HepG2 (cell line): ENCODE data around the gene KAT7. TPM values are rescaled to one million over a fixed set of nuclear protein-coding genes. Genes with fewer than 3 reads are reported as not detected.

Source experiments
- FOXP1 ChIP-seq, 2 experiments: fragments of 450-650 bp in 1 of 2; IDR thresholded peaks; 2 replicates each; pipeline ENCODE4 v1.6.1; 2017 to 2018; ENCODE audit warnings: antibody characterized with exemption in 1 of 2
- HOXA3 ChIP-seq: sonication (generic); formaldehyde crosslinking; IDR thresholded peaks from 2 replicates; pipeline ENCODE4 v1.5.0; 2020; ENCODE audit warnings: missing genetic modification reagents
- IRF2 ChIP-seq: IDR thresholded peaks from 2 replicates; pipeline ENCODE4 v1.6.1; 2018; ENCODE audit warnings: missing genetic modification reagents, missing compliant biosample characterization
- MAZ ChIP-seq, 2 experiments: sonication (generic) in 1 of 2; formaldehyde crosslinking in 1 of 2; IDR thresholded peaks; 2 replicates each; pipeline versions ENCODE4 v1.5.0 to v1.6.1; 2012 to 2020; ENCODE audit warnings: low read depth in 2 of 2, mild to moderate bottlenecking in 2 of 2, borderline replicate concordance in 1 of 2, improper control_type of control experiment in 1 of 2, low read length in 1 of 2, missing genetic modification reagents in 1 of 2, moderate library complexity in 1 of 2
- MTA1 ChIP-seq: sonication (generic); formaldehyde crosslinking; IDR thresholded peaks from 2 replicates; pipeline ENCODE4 v1.4.0; 2020; ENCODE audit warnings: missing genetic modification reagents, mild to moderate bottlenecking, borderline replicate concordance
- NONO ChIP-seq, 2 experiments: fragments of 450-650 bp in 1 of 2; sonication (generic) in 1 of 2; formaldehyde crosslinking in 1 of 2; IDR thresholded peaks in 1 of 2; conservative IDR thresholded peaks in 1 of 2; 2 replicates each; pipeline versions ENCODE4 v1.6.1 to v1.8.0; 2017 to 2022; ENCODE audit warnings: mild to moderate bottlenecking in 1 of 2, missing genetic modification reagents in 1 of 2, moderate library complexity in 1 of 2
- REL ChIP-seq: sonication (generic); formaldehyde crosslinking; conservative IDR thresholded peaks from 2 replicates; pipeline ENCODE4 v1.8.0; 2022; ENCODE audit warnings: mild to moderate bottlenecking, missing genetic modification reagents, moderate library complexity
- RXRA ChIP-seq: sonication (generic); formaldehyde crosslinking; IDR thresholded peaks from 2 replicates; pipeline ENCODE4 v1.5.1; 2020; ENCODE audit warnings: missing genetic modification reagents
- ZBTB20 ChIP-seq: sonication (generic); formaldehyde crosslinking; IDR thresholded peaks from 2 replicates; pipeline ENCODE4 v1.8.1; 2023; ENCODE audit warnings: missing genetic modification reagents, low read depth, mild to moderate bottlenecking, borderline replicate concordance
- ZNF891 ChIP-seq: sonication (generic); formaldehyde crosslinking; IDR thresholded peaks from 2 replicates; pipeline ENCODE4 v1.5.0; 2020; ENCODE audit warnings: mild to moderate bottlenecking, missing genetic modification reagents
- polyA plus RNA-seq, 8 experiments: library from polyadenylated mRNA; depleted of rRNA in 3 of 8; stranded (reverse) in 7 of 8; unstranded in 1 of 8; fragments of >200 nt; fragmentation: Illumina TruSeq in 4 of 8; extraction: Trizol in 4 of 8; gene quantifications; 2 replicates each; pipeline versions ENCODE4 v1.2.1 to v1.2.3, GENCODE V29; 2011 to 2016; ENCODE audit warnings: low read depth in 4 of 8, missing spikeins in 1 of 8, mixed read lengths in 1 of 8; ENCODE audit not compliant: insufficient read depth in 1 of 8
- total RNA-seq, 5 experiments: library from RNA; depleted of rRNA; stranded (reverse); fragments of >200 nt; fragmentation: Illumina TruSeq; extraction: Trizol; gene quantifications; 2 replicates each; pipeline ENCODE4 v1.2.3, GENCODE V29; 2016; ENCODE audit warnings: low read depth in 1 of 5
- TF ChIP-seq, protein P1 (sequence below): sonication (generic); formaldehyde crosslinking; IDR thresholded peaks from 2 replicates; pipeline ENCODE4 v1.4.0; 2020; ENCODE audit warnings: missing genetic modification reagents, mild to moderate bottlenecking, borderline replicate concordance
- TF ChIP-seq, protein P2 (sequence below): sonication (generic); formaldehyde crosslinking; IDR thresholded peaks from 2 replicates; pipeline ENCODE4 v1.5.1; 2020; ENCODE audit warnings: mild to moderate bottlenecking, missing genetic modification reagents, moderate library complexity
- TF ChIP-seq, protein P3 (sequence below): sonication (generic); formaldehyde crosslinking; conservative IDR thresholded peaks from 2 replicates; pipeline ENCODE4 v1.4.0; 2020; ENCODE audit warnings: mild to moderate bottlenecking, missing genetic modification reagents, moderate library complexity
- TF ChIP-seq, protein P4 (sequence below): IDR thresholded peaks from 2 replicates; pipeline ENCODE4 v1.6.1; 2018; ENCODE audit warnings: missing genetic modification reagents, mild to moderate bottlenecking, missing compliant biosample characterization

Gene KAT7
- total and polyA plus RNA-seq, 2 of the 13 experiments (the other 11 are each of a cell fraction or from before 2014, with no cell fraction given), result 21.2 to 39.2 TPM

DNA sequence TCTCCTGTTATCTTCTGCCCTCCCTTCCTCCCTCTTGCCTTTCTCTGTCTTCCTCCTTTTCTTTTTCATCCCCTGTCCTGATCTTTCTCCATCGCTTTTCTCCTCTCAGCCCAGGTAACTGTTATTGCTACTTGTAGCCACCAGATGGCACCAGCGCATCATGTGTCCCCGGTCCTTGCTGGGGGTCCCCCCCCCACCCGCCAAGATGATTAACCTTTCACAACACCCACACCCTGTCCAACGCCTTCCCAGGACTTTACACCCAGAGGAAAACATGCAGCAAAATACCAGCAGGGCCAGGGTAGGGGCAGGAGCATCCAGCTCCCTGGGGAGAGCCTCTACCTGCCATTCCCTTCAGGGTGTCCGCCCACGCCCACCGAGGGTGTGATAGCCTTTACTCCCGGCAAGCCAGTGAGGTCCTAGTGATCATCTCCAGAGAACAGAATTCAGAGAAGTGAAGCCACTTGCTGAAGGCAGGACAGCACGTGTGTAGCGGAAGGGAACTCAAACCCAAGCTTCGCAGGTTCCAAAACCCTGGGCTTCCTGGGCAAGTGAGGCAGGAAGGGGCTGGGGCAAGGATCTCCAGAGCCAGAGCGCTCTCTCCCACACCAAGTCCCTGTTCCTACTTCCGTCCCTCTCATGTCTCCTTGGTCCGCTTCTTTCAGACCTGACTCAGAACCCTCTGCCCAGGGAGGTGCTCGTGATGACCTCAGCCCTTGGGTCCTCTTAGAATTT lies 72.8 kb downstream of the KAT7 start (continued):
- TF ChIP-seq, protein P1, sequence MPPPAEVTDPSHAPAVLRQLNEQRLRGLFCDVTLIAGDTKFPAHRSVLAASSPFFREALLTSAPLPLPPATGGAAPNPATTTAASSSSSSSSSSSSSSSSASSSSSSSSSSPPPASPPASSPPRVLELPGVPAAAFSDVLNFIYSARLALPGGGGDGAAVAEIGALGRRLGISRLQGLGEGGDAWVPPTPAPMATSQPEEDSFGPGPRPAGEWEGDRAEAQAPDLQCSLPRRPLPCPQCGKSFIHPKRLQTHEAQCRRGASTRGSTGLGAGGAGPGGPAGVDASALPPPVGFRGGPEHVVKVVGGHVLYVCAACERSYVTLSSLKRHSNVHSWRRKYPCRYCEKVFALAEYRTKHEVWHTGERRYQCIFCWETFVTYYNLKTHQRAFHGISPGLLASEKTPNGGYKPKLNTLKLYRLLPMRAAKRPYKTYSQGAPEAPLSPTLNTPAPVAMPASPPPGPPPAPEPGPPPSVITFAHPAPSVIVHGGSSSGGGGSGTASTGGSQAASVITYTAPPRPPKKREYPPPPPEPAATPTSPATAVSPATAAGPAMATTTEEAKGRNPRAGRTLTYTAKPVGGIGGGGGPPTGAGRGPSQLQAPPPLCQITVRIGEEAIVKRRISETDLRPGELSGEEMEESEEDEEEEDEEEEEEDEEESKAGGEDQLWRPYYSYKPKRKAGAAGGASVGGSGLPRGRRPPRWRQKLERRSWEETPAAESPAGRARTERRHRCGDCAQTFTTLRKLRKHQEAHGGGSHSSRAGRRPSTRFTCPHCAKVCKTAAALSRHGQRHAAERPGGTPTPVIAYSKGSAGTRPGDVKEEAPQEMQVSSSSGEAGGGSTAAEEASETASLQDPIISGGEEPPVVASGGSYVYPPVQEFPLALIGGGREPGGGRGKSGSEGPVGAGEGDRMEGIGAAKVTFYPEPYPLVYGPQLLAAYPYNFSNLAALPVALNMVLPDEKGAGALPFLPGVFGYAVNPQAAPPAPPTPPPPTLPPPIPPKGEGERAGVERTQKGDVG (CRISPR knock-in tag), result no peak
- TF ChIP-seq MAZ (IDR thresholded peaks at IDR 0.05; ENCODE audit: borderline replicate concordance, low read depth, low read length), result peak; percentile 85; the same call in 1 of the 2 replicates
- peak; percentile 70; the same call in 1 of the 2 replicates for TF ChIP-seq MAZ (CRISPR knock-in tag; IDR thresholded peaks at IDR 0.05; ENCODE audit: low read depth)
- TF ChIP-seq ZBTB20 (CRISPR knock-in tag), result peak; percentile 72; the same call in 1 of the 2 replicates
- TF ChIP-seq NONO (IDR thresholded peaks at IDR 0.05), result no peak
- TF ChIP-seq NONO (CRISPR knock-in tag; conservative IDR thresholded peaks at IDR 0.05), result peak; percentile 83
- TF ChIP-seq IRF2 (CRISPR knock-in tag), result peak; percentile 28; the same call in 1 of the 2 replicates
- TF ChIP-seq RXRA (CRISPR knock-in tag), result peak; percentile 31; the same call in 1 of the 2 replicates
- TF ChIP-seq ZNF891 (CRISPR knock-in tag), result no peak; the same call in 1 of the 2 replicates
- TF ChIP-seq, protein P2, sequence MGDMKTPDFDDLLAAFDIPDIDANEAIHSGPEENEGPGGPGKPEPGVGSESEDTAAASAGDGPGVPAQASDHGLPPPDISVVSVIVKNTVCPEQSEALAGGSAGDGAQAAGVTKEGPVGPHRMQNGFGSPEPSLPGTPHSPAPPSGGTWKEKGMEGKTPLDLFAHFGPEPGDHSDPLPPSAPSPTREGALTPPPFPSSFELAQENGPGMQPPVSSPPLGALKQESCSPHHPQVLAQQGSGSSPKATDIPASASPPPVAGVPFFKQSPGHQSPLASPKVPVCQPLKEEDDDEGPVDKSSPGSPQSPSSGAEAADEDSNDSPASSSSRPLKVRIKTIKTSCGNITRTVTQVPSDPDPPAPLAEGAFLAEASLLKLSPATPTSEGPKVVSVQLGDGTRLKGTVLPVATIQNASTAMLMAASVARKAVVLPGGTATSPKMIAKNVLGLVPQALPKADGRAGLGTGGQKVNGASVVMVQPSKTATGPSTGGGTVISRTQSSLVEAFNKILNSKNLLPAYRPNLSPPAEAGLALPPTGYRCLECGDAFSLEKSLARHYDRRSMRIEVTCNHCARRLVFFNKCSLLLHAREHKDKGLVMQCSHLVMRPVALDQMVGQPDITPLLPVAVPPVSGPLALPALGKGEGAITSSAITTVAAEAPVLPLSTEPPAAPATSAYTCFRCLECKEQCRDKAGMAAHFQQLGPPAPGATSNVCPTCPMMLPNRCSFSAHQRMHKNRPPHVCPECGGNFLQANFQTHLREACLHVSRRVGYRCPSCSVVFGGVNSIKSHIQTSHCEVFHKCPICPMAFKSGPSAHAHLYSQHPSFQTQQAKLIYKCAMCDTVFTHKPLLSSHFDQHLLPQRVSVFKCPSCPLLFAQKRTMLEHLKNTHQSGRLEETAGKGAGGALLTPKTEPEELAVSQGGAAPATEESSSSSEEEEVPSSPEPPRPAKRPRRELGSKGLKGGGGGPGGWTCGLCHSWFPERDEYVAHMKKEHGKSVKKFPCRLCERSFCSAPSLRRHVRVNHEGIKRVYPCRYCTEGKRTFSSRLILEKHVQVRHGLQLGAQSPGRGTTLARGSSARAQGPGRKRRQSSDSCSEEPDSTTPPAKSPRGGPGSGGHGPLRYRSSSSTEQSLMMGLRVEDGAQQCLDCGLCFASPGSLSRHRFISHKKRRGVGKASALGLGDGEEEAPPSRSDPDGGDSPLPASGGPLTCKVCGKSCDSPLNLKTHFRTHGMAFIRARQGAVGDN (CRISPR knock-in tag), result peak; percentile 49
- TF ChIP-seq HOXA3 (CRISPR knock-in tag), result peak; percentile 38; the same call in 1 of the 2 replicates
- TF ChIP-seq, protein P3, sequence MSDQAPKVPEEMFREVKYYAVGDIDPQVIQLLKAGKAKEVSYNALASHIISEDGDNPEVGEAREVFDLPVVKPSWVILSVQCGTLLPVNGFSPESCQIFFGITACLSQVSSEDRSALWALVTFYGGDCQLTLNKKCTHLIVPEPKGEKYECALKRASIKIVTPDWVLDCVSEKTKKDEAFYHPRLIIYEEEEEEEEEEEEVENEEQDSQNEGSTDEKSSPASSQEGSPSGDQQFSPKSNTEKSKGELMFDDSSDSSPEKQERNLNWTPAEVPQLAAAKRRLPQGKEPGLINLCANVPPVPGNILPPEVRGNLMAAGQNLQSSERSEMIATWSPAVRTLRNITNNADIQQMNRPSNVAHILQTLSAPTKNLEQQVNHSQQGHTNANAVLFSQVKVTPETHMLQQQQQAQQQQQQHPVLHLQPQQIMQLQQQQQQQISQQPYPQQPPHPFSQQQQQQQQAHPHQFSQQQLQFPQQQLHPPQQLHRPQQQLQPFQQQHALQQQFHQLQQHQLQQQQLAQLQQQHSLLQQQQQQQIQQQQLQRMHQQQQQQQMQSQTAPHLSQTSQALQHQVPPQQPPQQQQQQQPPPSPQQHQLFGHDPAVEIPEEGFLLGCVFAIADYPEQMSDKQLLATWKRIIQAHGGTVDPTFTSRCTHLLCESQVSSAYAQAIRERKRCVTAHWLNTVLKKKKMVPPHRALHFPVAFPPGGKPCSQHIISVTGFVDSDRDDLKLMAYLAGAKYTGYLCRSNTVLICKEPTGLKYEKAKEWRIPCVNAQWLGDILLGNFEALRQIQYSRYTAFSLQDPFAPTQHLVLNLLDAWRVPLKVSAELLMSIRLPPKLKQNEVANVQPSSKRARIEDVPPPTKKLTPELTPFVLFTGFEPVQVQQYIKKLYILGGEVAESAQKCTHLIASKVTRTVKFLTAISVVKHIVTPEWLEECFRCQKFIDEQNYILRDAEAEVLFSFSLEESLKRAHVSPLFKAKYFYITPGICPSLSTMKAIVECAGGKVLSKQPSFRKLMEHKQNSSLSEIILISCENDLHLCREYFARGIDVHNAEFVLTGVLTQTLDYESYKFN (CRISPR knock-in tag), result peak; percentile 73
- TF ChIP-seq, protein P4, sequence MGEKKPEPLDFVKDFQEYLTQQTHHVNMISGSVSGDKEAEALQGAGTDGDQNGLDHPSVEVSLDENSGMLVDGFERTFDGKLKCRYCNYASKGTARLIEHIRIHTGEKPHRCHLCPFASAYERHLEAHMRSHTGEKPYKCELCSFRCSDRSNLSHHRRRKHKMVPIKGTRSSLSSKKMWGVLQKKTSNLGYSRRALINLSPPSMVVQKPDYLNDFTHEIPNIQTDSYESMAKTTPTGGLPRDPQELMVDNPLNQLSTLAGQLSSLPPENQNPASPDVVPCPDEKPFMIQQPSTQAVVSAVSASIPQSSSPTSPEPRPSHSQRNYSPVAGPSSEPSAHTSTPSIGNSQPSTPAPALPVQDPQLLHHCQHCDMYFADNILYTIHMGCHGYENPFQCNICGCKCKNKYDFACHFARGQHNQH (CRISPR knock-in tag), result peak; percentile 63; the same call in 1 of the 2 replicates
- TF ChIP-seq REL (CRISPR knock-in tag), result peak; percentile 85
- peak; percentile 70 for TF ChIP-seq MTA1 (CRISPR knock-in tag)
- TF ChIP-seq FOXP1 (IDR thresholded peaks at IDR 0.05), result no peak
- TF ChIP-seq FOXP1 (CRISPR knock-in tag; IDR thresholded peaks at IDR 0.05), result peak; percentile 18; the same call in 1 of the 2 replicates
